Common myeloid progenitor, CD34-positive (primary cell): ENCODE results near the gene RAB42.
A peak's percentile ranks its signal among the peaks of the same experiment; 100 is the strongest.

ENCODE experiments used
- CTCF ChIA-PET: fragments of 350-600 bp; sonication (Branson Sonifier 250); formaldehyde crosslinking; loops from one replicate; lab custom pipeline; 2021; ENCODE audit warnings: antibody characterized with exemption; lab: Charles Lee
- POLR2A ChIA-PET: fragments of 350-600 bp; sonication (Branson Sonifier 250); formaldehyde crosslinking; loops from one replicate; lab custom pipeline; 2021; ENCODE audit warnings: antibody characterized with exemption; lab: Charles Lee
- DNase-seq, 3 donors: peaks; one replicate each; pipeline versions ENCODE4 v3.0.0 to v3.0.0-alpha.2; 2013
- H3K27ac ChIP-seq, 2 experiments: 1 replicate in 1 of 2; 2 replicates in 1 of 2; pipeline ENCODE4 v1.7.0; 2013; ENCODE audit warnings: inconsistent platforms in 2 of 2, low read length in 2 of 2, mild to moderate bottlenecking in 2 of 2, low read depth in 1 of 2, moderate library complexity in 1 of 2; ENCODE audit not compliant: severe bottlenecking in 2 of 2, insufficient read depth in 1 of 2, poor library complexity in 1 of 2
- H3K27me3 ChIP-seq, 5 experiments: replicated peaks in 2 of 5; 1 replicate in 3 of 5; 2 replicates in 2 of 5; pipeline versions ENCODE4 v1.6.1 to v1.7.0; 2013; ENCODE audit warnings: low read length in 4 of 5, mild to moderate bottlenecking in 2 of 5, moderate library complexity in 2 of 5, inconsistent platforms in 1 of 5; ENCODE audit not compliant: insufficient read depth in 5 of 5, control insufficient read depth in 4 of 5
- H3K36me3 ChIP-seq, 4 experiments: 1 replicate in 2 of 4; 2 replicates in 2 of 4; pipeline versions ENCODE4 v1.6.1 to v1.7.0; 2013; ENCODE audit warnings: low read length in 3 of 4, control low read depth in 1 of 4, mild to moderate bottlenecking in 1 of 4; ENCODE audit not compliant: control insufficient read depth in 4 of 4, insufficient read depth in 4 of 4
- H3K4me1 ChIP-seq, 4 experiments: 1 replicate in 3 of 4; 2 replicates in 1 of 4; pipeline versions ENCODE4 v1.6.1 to v1.7.1; 2013; ENCODE audit warnings: low read length in 3 of 4, mild to moderate bottlenecking in 3 of 4, control low read depth in 1 of 4, inconsistent platforms in 1 of 4, moderate library complexity in 1 of 4; ENCODE audit not compliant: control insufficient read depth in 4 of 4, insufficient read depth in 4 of 4; ENCODE audit errors: control extremely low read depth in 1 of 4
- H3K4me3 ChIP-seq, 7 experiments: 1 replicate in 4 of 7; 2 replicates in 3 of 7; pipeline versions ENCODE4 v1.5.1 to v1.7.0; 2013; ENCODE audit warnings: mild to moderate bottlenecking in 7 of 7, low read length in 6 of 7, moderate library complexity in 6 of 7, inconsistent platforms in 2 of 7, low read depth in 2 of 7, control low read depth in 1 of 7; ENCODE audit not compliant: insufficient read depth in 4 of 7, control insufficient read depth in 1 of 7; ENCODE audit errors: extremely low read depth in 1 of 7
- H3K9me3 ChIP-seq, 5 experiments: 1 replicate in 4 of 5; 2 replicates in 1 of 5; pipeline versions ENCODE4 v1.6.1 to v1.7.1; 2013; ENCODE audit warnings: low read length in 4 of 5, mild to moderate bottlenecking in 2 of 5, inconsistent platforms in 1 of 5, low read depth in 1 of 5, moderate library complexity in 1 of 5; ENCODE audit not compliant: control insufficient read depth in 4 of 5, insufficient read depth in 2 of 5; ENCODE audit errors: control extremely low read depth in 1 of 5
- WGBS: methylation state at CpG from one replicate; pipeline ENCODE4 v1.1.5; 2013; ENCODE audit not compliant: insufficient coverage; 5-methylcytosine and 5-hydroxymethylcytosine counted together

Gene RAB42

GRCh38 chr1:28606771-28607170 lies 14.7 kb downstream of the RAB42 start:
- H3K4me1 ChIP-seq = no peaks in the 10 kb centered on the region
- no CpG with 5 or more reads among the region's 2 CpGs for WGBS
- no peak overlapping the region for H3K27ac ChIP-seq
- DNase-seq = no peak
- ChIA-PET CTCF (no interaction called here), POLR2A (no interaction called here)
- H3K9me3 ChIP-seq = no peaks in the 10 kb centered on the region
- no peaks in the 10 kb centered on the region for H3K27me3 ChIP-seq
- H3K36me3 ChIP-seq = peaks cover 10 to 54% (median 28%) of the 10 kb centered on the region in 4 experiments
- H3K4me3 ChIP-seq = no peak overlapping the region

- no peak overlapping the region for H3K4me3 ChIP-seq
- CTCF ChIA-PET = no interaction called here
These were observed 21.1 kb downstream of the RAB42 start for GRCh38 chr1:28613175-28613574.

GRCh38 chr1:28631713-28632112 lies 39.6 kb downstream of the RAB42 start:
- Histone ChIP-seq H3K4me3 (no peak overlapping the region), H3K27ac (no peak overlapping the region), H3K9me3 (no peaks in the 10 kb centered on the region), H3K36me3 (no peaks in the 10 kb centered on the region), H3K4me1 (no peaks in the 10 kb centered on the region), H3K27me3 (no peaks in the 10 kb centered on the region)
- CTCF ChIA-PET = interaction anchor here (1.0 to 1.5 kb wide), 2 partner anchors 13 to 246 kb away, joined by 3 to 5 read pairs; no protein-coding TSS in a partner anchor
- POLR2A ChIA-PET = interaction anchor here (0.6 kb wide), 1 partner anchor 22 kb away, joined by 4 read pairs; no protein-coding TSS in a partner anchor
- no peak for DNase-seq
- no CpG with 5 or more reads among the region's 1 CpG for WGBS

More at GRCh38 chr1:28613175-28613574, 21.1 kb downstream of the RAB42 start:
- Histone ChIP-seq H3K9me3 (no peaks in the 10 kb centered on the region), H3K27me3 (no peaks in the 10 kb centered on the region), H3K4me1 (peaks cover 0 to under 1% (median 0%) of the 10 kb centered on the region in 4 experiments), H3K27ac (no peak overlapping the region), H3K36me3 (peaks cover 10 to 54% (median 29%) of the 10 kb centered on the region in 4 experiments)
- no peak for DNase-seq
- 96% methylated on average over 5 of the region's 5 CpGs for WGBS
- POLR2A ChIA-PET = no interaction called here

GRCh38 chr1:28632560-28632959 lies 40.5 kb downstream of the RAB42 start:
- WGBS = 100% methylated on average over 2 of the region's 4 CpGs
- H3K27me3 ChIP-seq = no peaks in the 10 kb centered on the region
- no peak for DNase-seq
- CTCF ChIA-PET = interaction anchor here (1.5 kb wide), 1 partner anchor 245 kb away, joined by 3 read pairs; no protein-coding TSS in a partner anchor
- no peak overlapping the region for H3K27ac ChIP-seq
- no peaks in the 10 kb centered on the region for H3K4me1 ChIP-seq
- H3K9me3 ChIP-seq = no peaks in the 10 kb centered on the region
- no peaks in the 10 kb centered on the region for H3K36me3 ChIP-seq
- POLR2A ChIA-PET = no interaction called here
- H3K4me3 ChIP-seq = no peak overlapping the region

- no peak overlapping the region for H3K4me3 ChIP-seq
- no peaks in the 10 kb centered on the region for H3K36me3 ChIP-seq
- CTCF ChIA-PET = interaction anchor here (0.5 to 1.6 kb wide), 5 partner anchors 66 to 393 kb away, joined by 3 to 10 read pairs (median 4); no protein-coding TSS in a partner anchor
- H3K27ac ChIP-seq = no peak overlapping the region
- H3K4me1 ChIP-seq = peaks cover 10 to 34% (median 22%) of the 10 kb centered on the region in 4 experiments
- DNase-seq = peak; percentile 62 to 73 (median 72)
- H3K27me3 ChIP-seq = no peaks in the 10 kb centered on the region
- no peaks in the 10 kb centered on the region for H3K9me3 ChIP-seq
- no CpG with 5 or more reads among the region's 1 CpG for WGBS
- POLR2A ChIA-PET = interaction anchor here (0.6 kb wide), 1 partner anchor 100 kb away, joined by 4 read pairs; no protein-coding TSS in a partner anchor
These were observed 48.7 kb downstream of the RAB42 start for GRCh38 chr1:28640766-28641165.

GRCh38 chr1:28642056-28642846 lies 50.2 kb downstream of the RAB42 start:
- WGBS = 0% methylated on average over 16 of the region's 26 CpGs
- ChIA-PET CTCF (interaction anchor here (0.8 to 2.6 kb wide), 5 partner anchors 26 to 235 kb away, joined by 3 to 13 read pairs (median 5); partner anchors contain the start of genes GMEB1 and YTHDF2), POLR2A (interaction anchor here (0.6 to 1.7 kb wide), 5 partner anchors 22 to 225 kb away, joined by 5 to 8 read pairs (median 7); partner anchors contain the start of gene YTHDF2)
- Histone ChIP-seq H3K36me3 (no peaks in the 10 kb centered on the region), H3K9me3 (no peaks in the 10 kb centered on the region), H3K4me3 (peak overlapping the region; percentile 77 to 100 (median 95)), H3K27me3 (no peaks in the 10 kb centered on the region), H3K27ac (peak overlapping the region; percentile 88 to 93), H3K4me1 (peaks cover 10 to 36% (median 23%) of the 10 kb centered on the region in 4 experiments)
- peak in 1 of 3 donors; percentile 42 for DNase-seq
